ENCODE data around the gene HMCN1. TPM values are rescaled to one million over a fixed set of nuclear protein-coding genes. Genes with fewer than 3 reads are reported as not detected.

Gene HMCN1
- total RNA-seq, 2 experiments from 2014 or later: under 0.01 TPM; not detected in 1

DNA sequence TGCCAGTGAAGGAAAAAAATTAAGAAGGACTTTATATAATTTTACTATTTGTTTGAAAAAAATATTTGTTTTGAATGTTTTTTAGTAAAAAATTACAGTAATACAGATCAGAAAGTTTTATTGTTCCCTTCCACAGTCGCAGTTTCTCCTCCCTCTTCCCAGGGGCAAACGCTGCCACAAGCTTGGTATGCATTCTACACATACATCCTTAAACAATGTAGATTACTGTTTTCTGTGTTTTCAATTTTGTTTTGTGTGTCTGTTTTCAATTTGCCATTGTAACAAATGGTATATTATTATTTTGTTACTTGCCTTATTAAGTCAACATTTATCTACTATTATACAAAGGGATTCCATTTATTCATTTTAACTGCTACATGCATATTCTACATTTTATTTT lies 257.1 kb downstream of the HMCN1 start:
- POLR2A ChIA-PET: no interaction called here

DNA sequence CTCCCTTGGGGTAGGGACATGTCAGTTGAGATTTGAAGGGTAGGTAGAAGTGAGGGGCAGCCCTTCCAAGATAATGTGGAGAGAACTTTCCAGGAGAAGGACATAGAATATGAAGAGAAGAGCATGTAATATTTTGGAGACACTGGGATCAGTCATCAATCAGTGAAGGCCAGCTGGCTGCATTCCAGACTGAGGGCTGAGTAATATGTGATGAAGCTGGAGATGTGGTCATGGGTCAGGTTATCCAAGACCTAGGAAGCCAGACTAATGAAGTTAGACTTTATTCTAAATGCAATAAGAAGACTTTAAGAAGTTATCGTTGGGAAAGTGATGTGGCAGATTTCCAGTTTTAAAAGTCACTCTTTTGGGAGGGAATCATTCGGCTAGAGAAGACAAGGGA lies 262.0 kb downstream of the HMCN1 start:
- POLR2A ChIA-PET: no interaction called here
- CTCF ChIA-PET: no interaction called here

More for the DNA sequence above, 257.1 kb downstream of the HMCN1 start:
- CTCF ChIA-PET: no interaction called here

DNA sequence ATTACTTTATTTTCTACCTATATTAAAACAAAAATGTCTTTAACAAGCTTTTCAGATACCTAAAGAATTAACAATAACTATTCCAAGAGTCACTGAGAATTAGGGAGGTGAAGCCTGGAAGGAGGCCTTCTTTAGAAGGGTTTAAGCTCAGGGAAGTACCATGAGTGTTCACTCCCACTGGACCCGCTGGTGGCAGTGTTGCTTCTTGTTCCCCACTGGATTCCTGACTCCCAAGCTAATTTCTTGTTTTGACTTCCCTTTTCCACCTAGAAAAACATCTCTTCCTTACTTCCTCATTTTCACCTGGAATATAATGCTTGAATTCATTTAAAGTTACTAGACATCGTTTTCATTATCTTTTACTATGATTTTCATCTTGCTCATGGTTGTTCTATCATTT lies 264.2 kb downstream of the HMCN1 start:
- CTCF ChIA-PET: no interaction called here
- POLR2A ChIA-PET: no interaction called here

DNA sequence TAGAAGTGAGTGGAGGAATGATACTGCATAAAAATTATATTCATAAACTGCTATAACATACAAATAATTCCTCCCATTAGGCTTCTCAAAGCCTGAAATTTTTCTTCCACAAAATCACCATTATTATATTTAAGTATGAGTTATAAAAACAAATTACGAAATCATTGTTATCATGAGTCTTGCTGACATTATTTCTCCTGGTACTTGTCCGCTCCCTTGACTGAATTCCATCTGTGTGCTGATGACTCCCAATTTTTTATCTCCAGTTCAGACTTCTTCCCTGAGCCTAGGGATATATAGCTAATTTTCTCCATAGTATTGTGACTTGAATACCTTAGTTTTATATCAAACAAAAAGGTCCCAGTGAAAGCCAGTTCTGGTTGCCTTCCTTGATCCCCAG lies 268.2 kb downstream of the HMCN1 start:
- CTCF ChIA-PET: no interaction called here
- POLR2A ChIA-PET: no interaction called here

- POLR2A ChIA-PET: no interaction called here
- CTCF ChIA-PET: no interaction called here
Measured at GRCh38 chr1:186009039-186009737, 275.0 kb downstream of the HMCN1 start.

DNA sequence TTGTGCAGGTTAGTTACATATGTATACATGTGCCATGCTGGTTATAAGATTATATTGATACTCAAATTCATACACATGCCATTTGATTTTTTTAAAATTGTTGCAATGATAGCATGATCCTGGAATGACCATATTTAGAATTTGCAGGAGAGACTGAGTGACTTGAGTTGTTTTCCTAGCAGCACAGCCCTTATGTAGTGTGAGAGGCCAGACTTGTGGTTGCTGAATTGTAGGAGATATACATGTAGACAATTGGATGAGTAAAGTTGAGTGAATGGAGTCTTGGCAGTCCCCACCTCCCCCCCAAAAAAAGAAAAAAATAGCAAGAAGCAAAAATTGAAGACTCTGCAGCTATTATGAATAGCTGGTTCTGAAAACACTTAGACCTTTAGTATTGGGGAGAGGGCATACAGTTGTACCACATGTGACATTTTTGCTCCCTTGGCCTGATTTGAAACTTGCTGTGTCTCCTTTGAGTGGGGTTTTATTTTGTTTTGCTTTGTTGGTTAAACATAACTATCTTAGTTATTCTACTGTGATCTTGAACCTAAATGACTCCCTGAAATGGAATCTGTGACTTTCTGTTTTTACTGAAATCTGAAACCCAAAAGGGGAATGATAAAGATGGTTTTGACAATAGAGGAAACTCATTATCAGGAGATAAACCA lies 280.3 kb downstream of the HMCN1 start:
- POLR2A ChIA-PET: no interaction called here

DNA sequence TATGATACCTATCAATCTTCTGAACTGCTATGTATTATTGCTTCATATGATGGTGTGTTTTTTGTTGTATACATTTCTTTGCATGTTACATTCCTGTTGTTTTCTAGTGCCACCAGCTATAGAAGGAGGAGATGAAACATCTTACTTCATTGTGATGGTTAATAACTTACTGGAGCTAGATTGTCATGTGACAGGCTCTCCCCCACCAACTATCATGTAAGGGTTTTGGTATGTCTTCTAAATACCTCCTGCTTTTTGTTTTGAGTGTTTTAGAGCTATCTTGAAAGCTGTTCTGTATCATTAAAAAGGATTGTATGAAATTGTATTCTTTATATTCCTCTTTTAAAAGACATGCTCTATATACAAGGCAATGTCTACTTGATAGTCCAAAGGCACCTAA lies 282.7 kb downstream of the HMCN1 start:
- POLR2A ChIA-PET: no interaction called here
- CTCF ChIA-PET: no interaction called here

More for the DNA sequence above, 280.3 kb downstream of the HMCN1 start:
- CTCF ChIA-PET: no interaction called here

- ChIA-PET POLR2A (no interaction called here), CTCF (no interaction called here)
Measured at GRCh38 chr1:186022184-186022583, 288.0 kb downstream of the HMCN1 start.

GRCh38 chr1:186026946-186027345 lies 292.8 kb downstream of the HMCN1 start:
- POLR2A ChIA-PET: no interaction called here

DNA sequence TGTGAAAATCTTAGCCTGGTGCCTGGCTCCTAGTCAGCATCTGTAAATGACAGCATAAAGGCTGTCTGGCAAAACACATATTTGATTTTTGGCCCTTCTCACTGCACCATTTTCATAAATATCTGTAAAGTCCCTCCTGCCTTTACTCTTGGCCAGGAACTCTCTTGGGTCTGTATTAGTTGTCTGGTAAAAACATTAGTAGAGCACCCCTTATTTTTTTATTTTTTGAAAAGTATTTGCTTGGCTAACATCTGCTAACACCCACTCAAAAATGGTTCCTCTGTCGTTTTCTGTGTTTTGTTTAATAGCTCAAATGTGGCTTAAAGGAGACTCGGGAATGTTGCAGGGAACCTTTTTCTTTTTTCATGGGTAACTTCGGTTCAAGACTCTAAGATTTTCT lies 293.4 kb downstream of the HMCN1 start:
- POLR2A ChIA-PET: no interaction called here
- CTCF ChIA-PET: no interaction called here

More at GRCh38 chr1:186026946-186027345, 292.8 kb downstream of the HMCN1 start:
- CTCF ChIA-PET: no interaction called here

DNA sequence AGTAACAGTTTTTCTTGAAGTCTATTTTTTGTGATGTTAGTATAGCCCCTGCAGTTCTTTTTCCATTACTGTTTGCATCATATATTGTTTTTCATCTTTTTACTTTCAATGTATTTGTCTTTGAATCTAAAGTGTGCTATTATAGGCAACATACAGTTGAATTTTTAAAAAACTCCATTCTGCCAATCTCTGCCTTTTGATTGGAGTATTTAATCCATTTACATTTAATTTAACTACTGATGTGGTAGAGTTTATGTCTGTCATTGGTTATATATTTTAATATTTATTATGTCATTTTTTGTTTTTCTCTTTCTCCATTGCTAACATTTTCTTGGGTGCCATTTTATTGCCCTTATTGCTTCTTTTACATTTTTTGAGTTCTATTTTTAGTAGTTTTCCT lies 296.3 kb downstream of the HMCN1 start:
- POLR2A ChIA-PET: no interaction called here
- CTCF ChIA-PET: no interaction called here

DNA sequence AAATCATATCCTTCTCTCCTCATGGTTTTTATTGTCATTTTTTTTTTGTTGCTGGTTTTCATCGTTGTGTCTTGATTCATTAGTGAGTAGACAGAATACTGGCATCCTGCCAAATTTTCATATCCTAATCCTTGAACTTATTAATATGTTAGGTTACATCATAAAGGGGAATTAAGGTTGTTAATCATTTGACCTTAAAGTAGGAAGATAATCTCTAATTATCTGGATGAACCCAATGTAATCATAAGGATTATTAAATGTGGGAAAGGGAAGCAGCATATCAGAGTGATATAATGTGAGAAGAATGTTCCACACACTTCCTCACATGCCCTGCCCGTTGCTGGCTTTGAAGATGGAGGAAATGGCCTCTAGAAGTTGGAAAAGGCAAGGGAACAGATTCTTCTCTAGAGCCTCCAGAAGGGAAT lies 299.7 kb downstream of the HMCN1 start:
- POLR2A ChIA-PET: no interaction called here
- CTCF ChIA-PET: no interaction called here

- CTCF ChIA-PET: no interaction called here
- POLR2A ChIA-PET: no interaction called here
Measured at GRCh38 chr1:186042230-186042629, 308.0 kb downstream of the HMCN1 start.

DNA sequence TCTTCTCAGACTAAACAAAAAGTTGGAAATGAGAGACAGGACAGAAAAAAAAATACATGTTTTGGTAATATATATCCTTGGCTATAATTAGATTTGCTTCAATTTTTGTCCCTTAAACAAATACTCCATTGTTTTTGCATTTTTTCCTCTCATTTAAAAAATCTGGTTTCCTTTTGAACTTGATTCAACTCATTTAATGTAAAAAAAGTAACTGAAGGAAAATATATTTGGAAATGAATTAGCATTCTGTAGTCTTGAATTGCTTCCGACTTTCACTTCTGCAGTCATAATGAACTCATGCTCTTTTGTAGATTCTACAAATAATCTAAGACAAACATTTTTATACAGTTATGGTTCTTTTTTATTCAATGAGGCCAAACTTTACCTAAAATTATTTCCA lies 309.1 kb downstream of the HMCN1 start:
- POLR2A ChIA-PET: no interaction called here
- CTCF ChIA-PET: no interaction called here

- POLR2A ChIA-PET: no interaction called here
- CTCF ChIA-PET: no interaction called here
Measured at GRCh38 chr1:186044079-186044685, 310.0 kb downstream of the HMCN1 start.

- ChIA-PET POLR2A (no interaction called here), CTCF (no interaction called here)
Measured at GRCh38 chr1:186046437-186047211, 312.4 kb downstream of the HMCN1 start.

- POLR2A ChIA-PET: no interaction called here
Measured at GRCh38 chr1:186050360-186050759, 316.2 kb downstream of the HMCN1 start.

DNA sequence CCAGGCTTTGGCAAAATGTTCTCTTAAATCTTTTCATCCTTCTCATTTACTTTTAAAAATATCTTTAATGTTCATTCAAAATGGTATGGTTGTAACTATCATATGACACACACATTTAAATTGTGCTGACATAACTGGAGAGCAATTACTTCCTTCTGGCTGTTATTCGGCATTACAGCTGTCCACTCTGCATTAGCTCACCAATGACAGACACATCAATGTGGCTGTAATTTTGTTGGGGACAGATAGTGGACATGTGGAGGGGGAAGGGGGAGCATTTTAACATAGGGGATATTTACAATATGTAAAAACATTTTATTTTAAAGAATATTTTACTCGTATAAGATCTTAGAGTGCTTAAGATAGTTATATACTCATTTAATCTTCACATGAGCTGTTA lies 319.8 kb downstream of the HMCN1 start:
- ChIA-PET CTCF (no interaction called here), POLR2A (no interaction called here)

More at GRCh38 chr1:186050360-186050759, 316.2 kb downstream of the HMCN1 start:
- CTCF ChIA-PET: no interaction called here

DNA sequence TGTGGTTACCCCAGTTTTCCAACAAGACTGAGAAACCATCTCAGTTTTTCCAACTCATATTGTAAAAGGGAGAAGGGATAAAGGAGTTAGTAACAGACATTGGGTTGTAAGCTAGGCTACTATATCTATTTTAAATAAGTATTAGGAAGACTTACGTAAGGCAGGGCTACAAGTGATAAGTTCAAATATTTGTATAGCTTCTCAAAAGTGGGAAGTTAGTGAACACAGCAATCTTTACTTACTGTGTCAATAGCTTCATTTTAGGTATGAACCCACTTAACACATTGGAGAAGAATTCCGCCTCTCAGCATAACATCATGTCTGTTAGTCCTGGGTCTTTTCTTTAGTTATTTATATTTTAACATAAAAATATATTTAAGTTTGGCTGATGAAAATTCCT lies 320.7 kb downstream of the HMCN1 start:
- ChIA-PET CTCF (no interaction called here), POLR2A (no interaction called here)

DNA sequence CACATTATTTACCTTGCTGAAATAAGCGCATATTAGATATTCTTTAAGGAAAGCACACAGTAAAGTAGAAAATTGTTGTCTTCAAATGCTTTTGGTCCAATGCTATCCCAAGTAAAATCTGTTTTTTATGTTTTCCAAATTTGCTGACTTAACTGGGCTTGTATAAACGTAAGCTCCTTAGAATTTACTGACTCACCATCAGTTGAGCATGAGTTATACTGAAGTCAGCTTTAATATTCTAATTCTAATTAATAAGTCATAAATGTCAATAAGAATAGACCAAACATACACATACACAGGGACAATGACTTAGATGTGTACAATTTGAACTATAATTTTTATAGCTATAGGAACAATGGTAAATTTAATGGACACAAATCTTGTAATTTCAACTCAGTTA lies 321.7 kb downstream of the HMCN1 start:
- ChIA-PET CTCF (no interaction called here), POLR2A (no interaction called here)

DNA sequence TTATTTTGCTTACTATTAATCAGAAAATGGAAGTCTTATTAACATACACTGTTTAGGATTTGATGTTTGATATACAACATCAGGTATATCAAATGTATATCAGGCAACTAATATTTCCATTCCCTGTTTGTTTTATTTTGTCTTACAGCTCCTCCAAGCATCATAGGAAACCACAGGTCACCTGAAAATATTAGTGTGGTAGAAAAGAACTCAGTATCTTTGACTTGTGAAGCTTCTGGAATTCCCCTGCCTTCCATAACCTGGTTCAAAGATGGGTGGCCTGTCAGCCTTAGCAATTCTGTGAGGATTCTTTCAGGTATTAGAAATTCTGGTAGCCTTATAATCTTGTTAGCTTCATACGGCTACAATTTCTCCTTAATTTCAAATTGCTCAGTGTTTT lies 322.9 kb downstream of the HMCN1 start:
- ChIA-PET POLR2A (no interaction called here), CTCF (no interaction called here)

Measured in activated CD8-positive, alpha-beta memory T cell treated with anti-CD3 and anti-CD28 coated beads for 36 hours (primary cell).